ENCODE results near the gene HTRA1. TPM values are rescaled to one million over a fixed set of nuclear protein-coding genes. Genes with fewer than 3 reads are reported as not detected.

Gene HTRA1
- polyA plus RNA-seq, 1 of the 3 experiments (the other 2 are of a cell fraction) = 291 TPM

GRCh38 chr10:122549636-122550035, 88.3 kb downstream of the HTRA1 start:
- H3K79me2 ChIP-seq (ENCODE audit: insufficient read depth) = no peaks in the 10 kb centered on the region
- no peak overlapping the region for H3K27ac ChIP-seq (ENCODE audit: low read depth in 2 of 2, low read length in 1 of 2)
- H3K9me2 ChIP-seq = no peaks in the 10 kb centered on the region
- H3K4me2 ChIP-seq = no peak overlapping the region
- no peak for DNase-seq
- TF ChIP-seq EZH2phosphoT487 (IDR thresholded peaks at IDR 0.05; ENCODE audit: borderline replicate concordance, low read depth) (no peak), SMC3 (IDR thresholded peaks at IDR 0.05; ENCODE audit: low read depth, low read length) (no peak), FOXJ3 (CRISPR knock-in tag; IDR thresholded peaks at IDR 0.05) (no peak), RFX5 (IDR thresholded peaks at IDR 0.05; ENCODE audit: low read length) (no peak), RCOR1 (IDR thresholded peaks at IDR 0.05; ENCODE audit: low read length) (no peak)
- H2AFZ ChIP-seq (ENCODE audit: low read depth) = no peak overlapping the region
- H3K36me3 ChIP-seq (replicated peaks in 1 of 2; ENCODE audit: control insufficient read depth in 1 of 2, insufficient read depth in 2 of 2, low read length in 1 of 2) = no peaks in the 10 kb centered on the region
- H3K27me3 ChIP-seq (ENCODE audit: insufficient read depth) = no peaks in the 10 kb centered on the region
- no peaks in the 10 kb centered on the region for H4K20me1 ChIP-seq (ENCODE audit: insufficient read depth)
- H3K4me1 ChIP-seq (ENCODE audit: control insufficient read depth in 1 of 2, insufficient read depth in 2 of 2, low read depth in 1 of 2, low read length in 1 of 2) = no peaks in the 10 kb centered on the region
- H3K4me3 ChIP-seq (ENCODE audit: low read depth in 2 of 2, low read length in 1 of 2) = no peak overlapping the region
- H3F3A ChIP-seq (replicated peaks; ENCODE audit: insufficient read depth) = no peaks in the 10 kb centered on the region
- POLR2A ChIA-PET = no interaction called here
- H3K9me3 ChIP-seq = no peaks in the 10 kb centered on the region
- 61% methylated on average over 2 of the region's 2 CpGs for WGBS (ENCODE audit: low lambda C conversion rate)
- H3K9ac ChIP-seq = no peak overlapping the region
- CTCF ChIA-PET = no interaction called here

DNA sequence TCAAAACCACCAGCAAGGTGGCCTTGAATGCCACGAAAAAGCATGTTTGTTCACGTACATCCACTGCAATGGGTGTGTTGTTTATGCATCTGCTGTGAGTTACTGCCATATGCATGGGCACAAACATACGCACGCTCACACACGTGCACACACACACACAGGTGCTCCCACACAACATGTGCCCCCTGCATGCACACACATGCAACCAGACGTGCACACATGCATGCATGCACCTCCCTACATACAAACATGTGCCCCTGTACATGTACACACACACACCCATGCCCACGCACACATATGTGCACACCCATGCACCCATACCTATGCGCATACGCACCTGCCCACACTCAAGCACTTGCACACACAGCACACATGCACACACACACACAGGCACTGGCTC, 89.1 kb downstream of the HTRA1 start:
- Histone ChIP-seq H3K36me3 (replicated peaks in 1 of 2; ENCODE audit: control insufficient read depth in 1 of 2, insufficient read depth in 2 of 2, low read length in 1 of 2) (no peaks in the 10 kb centered on the region), H3K4me3 (ENCODE audit: low read depth in 2 of 2, low read length in 1 of 2) (no peak overlapping the region), H3K27ac (ENCODE audit: low read depth in 2 of 2, low read length in 1 of 2) (no peak overlapping the region), H3F3A (replicated peaks; ENCODE audit: insufficient read depth) (no peaks in the 10 kb centered on the region), H3K27me3 (ENCODE audit: insufficient read depth) (no peaks in the 10 kb centered on the region), H4K20me1 (ENCODE audit: insufficient read depth) (no peaks in the 10 kb centered on the region), H3K4me2 (no peak overlapping the region), H3K9me2 (no peaks in the 10 kb centered on the region), H3K79me2 (ENCODE audit: insufficient read depth) (no peaks in the 10 kb centered on the region), H3K9me3 (no peaks in the 10 kb centered on the region), H3K4me1 (ENCODE audit: control insufficient read depth in 1 of 2, insufficient read depth in 2 of 2, low read depth in 1 of 2, low read length in 1 of 2) (no peaks in the 10 kb centered on the region), H2AFZ (ENCODE audit: low read depth) (no peak overlapping the region), H3K9ac (no peak overlapping the region)
- ChIA-PET POLR2A (no interaction called here), CTCF (interaction anchor here (1.0 kb wide), 1 partner anchor 15 kb away, joined by 5 read pairs; no protein-coding TSS in a partner anchor)
- no peak for DNase-seq
- TF ChIP-seq, protein P1, sequence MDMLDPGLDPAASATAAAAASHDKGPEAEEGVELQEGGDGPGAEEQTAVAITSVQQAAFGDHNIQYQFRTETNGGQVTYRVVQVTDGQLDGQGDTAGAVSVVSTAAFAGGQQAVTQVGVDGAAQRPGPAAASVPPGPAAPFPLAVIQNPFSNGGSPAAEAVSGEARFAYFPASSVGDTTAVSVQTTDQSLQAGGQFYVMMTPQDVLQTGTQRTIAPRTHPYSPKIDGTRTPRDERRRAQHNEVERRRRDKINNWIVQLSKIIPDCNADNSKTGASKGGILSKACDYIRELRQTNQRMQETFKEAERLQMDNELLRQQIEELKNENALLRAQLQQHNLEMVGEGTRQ (IDR thresholded peaks at IDR 0.05; ENCODE audit: borderline replicate concordance, low read depth, low read length) = no peak
- TF ChIP-seq MXI1 (IDR thresholded peaks at IDR 0.05; ENCODE audit: low read depth, low read length) = no peak
- TF ChIP-seq RFX5 (IDR thresholded peaks at IDR 0.05; ENCODE audit: low read length) = no peak
- no peak for TF ChIP-seq NRF1 (IDR thresholded peaks at IDR 0.05; ENCODE audit: low read depth, low read length)
- no peak for TF ChIP-seq EZH2phosphoT487 (IDR thresholded peaks at IDR 0.05; ENCODE audit: borderline replicate concordance, low read depth)
- no peak for TF ChIP-seq ZBTB33 (IDR thresholded peaks at IDR 0.05; ENCODE audit: borderline replicate concordance, low read depth)
- no peak for TF ChIP-seq FOSL2 (IDR thresholded peaks at IDR 0.05; ENCODE audit: borderline replicate concordance, low read depth)
- no peak for TF ChIP-seq TAF1 (IDR thresholded peaks at IDR 0.05; ENCODE audit: borderline replicate concordance, low read depth, low read length)
- no peak for TF ChIP-seq SMC3 (IDR thresholded peaks at IDR 0.05; ENCODE audit: low read depth, low read length)
- TF ChIP-seq JUND (IDR thresholded peaks at IDR 0.05) = no peak
- TF ChIP-seq POLR2AphosphoS5 (IDR thresholded peaks at IDR 0.05; ENCODE audit: low read depth, low read length) = no peak
- TF ChIP-seq, protein P2, sequence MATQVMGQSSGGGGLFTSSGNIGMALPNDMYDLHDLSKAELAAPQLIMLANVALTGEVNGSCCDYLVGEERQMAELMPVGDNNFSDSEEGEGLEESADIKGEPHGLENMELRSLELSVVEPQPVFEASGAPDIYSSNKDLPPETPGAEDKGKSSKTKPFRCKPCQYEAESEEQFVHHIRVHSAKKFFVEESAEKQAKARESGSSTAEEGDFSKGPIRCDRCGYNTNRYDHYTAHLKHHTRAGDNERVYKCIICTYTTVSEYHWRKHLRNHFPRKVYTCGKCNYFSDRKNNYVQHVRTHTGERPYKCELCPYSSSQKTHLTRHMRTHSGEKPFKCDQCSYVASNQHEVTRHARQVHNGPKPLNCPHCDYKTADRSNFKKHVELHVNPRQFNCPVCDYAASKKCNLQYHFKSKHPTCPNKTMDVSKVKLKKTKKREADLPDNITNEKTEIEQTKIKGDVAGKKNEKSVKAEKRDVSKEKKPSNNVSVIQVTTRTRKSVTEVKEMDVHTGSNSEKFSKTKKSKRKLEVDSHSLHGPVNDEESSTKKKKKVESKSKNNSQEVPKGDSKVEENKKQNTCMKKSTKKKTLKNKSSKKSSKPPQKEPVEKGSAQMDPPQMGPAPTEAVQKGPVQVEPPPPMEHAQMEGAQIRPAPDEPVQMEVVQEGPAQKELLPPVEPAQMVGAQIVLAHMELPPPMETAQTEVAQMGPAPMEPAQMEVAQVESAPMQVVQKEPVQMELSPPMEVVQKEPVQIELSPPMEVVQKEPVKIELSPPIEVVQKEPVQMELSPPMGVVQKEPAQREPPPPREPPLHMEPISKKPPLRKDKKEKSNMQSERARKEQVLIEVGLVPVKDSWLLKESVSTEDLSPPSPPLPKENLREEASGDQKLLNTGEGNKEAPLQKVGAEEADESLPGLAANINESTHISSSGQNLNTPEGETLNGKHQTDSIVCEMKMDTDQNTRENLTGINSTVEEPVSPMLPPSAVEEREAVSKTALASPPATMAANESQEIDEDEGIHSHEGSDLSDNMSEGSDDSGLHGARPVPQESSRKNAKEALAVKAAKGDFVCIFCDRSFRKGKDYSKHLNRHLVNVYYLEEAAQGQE (IDR thresholded peaks at IDR 0.05; ENCODE audit: low read depth, low read length) = no peak
- 76% methylated on average over 5 of the region's 9 CpGs for WGBS (ENCODE audit: low lambda C conversion rate)

Measured in SK-N-SH (cell line).